GM23248 (cell line): ENCODE measurements around the gene FOXK1. TPM values are rescaled to one million over a fixed set of nuclear protein-coding genes. Genes with fewer than 3 reads are reported as not detected.

Experiments
- DNase-seq: peaks from one replicate; pipeline ENCODE4 v3.0.0-alpha.2; 2015
- H2AFZ ChIP-seq: fragments of 200-600 bp; sonication (generic); 2 replicates; pipeline ENCODE4 v1.6.1; 2016; ENCODE audit warnings: antibody characterized with exemption
- H3F3A ChIP-seq: fragments of 200-600 bp; sonication (generic); 2 replicates; pipeline ENCODE4 v1.6.1; 2016; ENCODE audit warnings: mild to moderate bottlenecking, antibody characterized with exemption, mixed run types; ENCODE audit not compliant: insufficient read depth
- H3K27ac ChIP-seq: fragments of 200-600 bp; sonication (generic); 2 replicates; pipeline ENCODE4 v1.5.1; 2016; ENCODE audit warnings: mild to moderate bottlenecking
- H3K27me3 ChIP-seq: fragments of 200-600 bp; sonication (generic); replicated peaks from 2 replicates; pipeline ENCODE4 v1.6.1; 2016; ENCODE audit warnings: mild to moderate bottlenecking; ENCODE audit not compliant: insufficient read depth
- H3K36me3 ChIP-seq: fragments of 200-600 bp; sonication (generic); 2 replicates; pipeline ENCODE4 v1.6.1; 2016; ENCODE audit warnings: low read depth, mild to moderate bottlenecking
- H3K4me1 ChIP-seq: fragments of 200-600 bp; sonication (generic); 2 replicates; pipeline ENCODE4 v1.6.1; 2016; ENCODE audit warnings: mild to moderate bottlenecking; ENCODE audit not compliant: insufficient read depth
- H3K4me2 ChIP-seq: fragments of 200-600 bp; sonication (generic); one replicate; pipeline ENCODE4 v1.6.1; 2016; ENCODE audit warnings: mild to moderate bottlenecking; ENCODE audit not compliant: unreplicated experiment
- H3K4me3 ChIP-seq: fragments of 200-600 bp; sonication (generic); 2 replicates; pipeline ENCODE4 v1.5.1; 2016; ENCODE audit warnings: mild to moderate bottlenecking
- H3K79me2 ChIP-seq: fragments of 200-600 bp; sonication (generic); 2 replicates; pipeline ENCODE4 v1.6.1; 2016; ENCODE audit warnings: mild to moderate bottlenecking; ENCODE audit not compliant: insufficient read depth
- H3K9ac ChIP-seq: fragments of 200-600 bp; sonication (generic); 2 replicates; pipeline ENCODE4 v1.6.1; 2016; ENCODE audit warnings: mild to moderate bottlenecking
- H3K9me2 ChIP-seq: fragments of 200-600 bp; sonication (generic); 2 replicates; pipeline ENCODE4 v1.6.1; 2016; ENCODE audit warnings: mixed run types, mild to moderate bottlenecking, moderate library complexity; ENCODE audit not compliant: insufficient read depth
- H3K9me3 ChIP-seq: fragments of 200-600 bp; sonication (generic); one replicate; pipeline ENCODE4 v1.6.1; 2017; ENCODE audit warnings: low read depth
- H4K20me1 ChIP-seq: fragments of 200-600 bp; sonication (generic); 2 replicates; pipeline ENCODE4 v1.6.0; 2016; ENCODE audit not compliant: insufficient read depth
- EZH2 ChIP-seq: fragments of 200-600 bp; sonication (generic); IDR thresholded peaks from 2 replicates; pipeline ENCODE4 v1.6.1; 2018; ENCODE audit warnings: antibody characterized with exemption, mild to moderate bottlenecking; ENCODE audit not compliant: insufficient read depth, poor library complexity, severe bottlenecking
- EZH2phosphoT487 ChIP-seq: fragments of 200-600 bp; sonication (generic); IDR thresholded peaks from 2 replicates; pipeline ENCODE4 v1.6.1; 2018; ENCODE audit warnings: antibody characterized with exemption, moderate library complexity, mild to moderate bottlenecking, low read depth; ENCODE audit not compliant: insufficient read depth
- WGBS, 2 experiments: methylation state at CpG; one replicate each; pipeline ENCODE4 v1.1.6; 2015 to 2017; ENCODE audit warnings: low lambda C conversion rate in 2 of 2, low coverage in 1 of 2; ENCODE audit errors: missing lambda C conversion rate in 2 of 2; 5-methylcytosine and 5-hydroxymethylcytosine counted together
- in situ Hi-C: fragments of 300-500 bp; cut with MboI; formaldehyde crosslinking; loops from 2 replicates; pipeline ENCODE4 v1.15.0; 2020
- polyA plus RNA-seq: library from polyadenylated mRNA; unstranded; fragments of >200 nt; fragmentation: Nextera tagmentation; extraction: Ambion mirVana; gene quantifications from 2 replicates; pipeline ENCODE4 v1.2.1, GENCODE V29; 2016
- total RNA-seq: library from RNA; depleted of rRNA; stranded (reverse); fragments of >200 nt; shearing (Covaris generic); gene quantifications from 2 replicates; pipeline ENCODE4 v1.2.3, GENCODE V29; 2014; rRNA removed

The FOXK1 gene
- total RNA-seq, result 16.4 and 21.4 TPM in 2 replicates
- 7.4 and 8.5 TPM in 2 replicates for polyA plus RNA-seq

DNA sequence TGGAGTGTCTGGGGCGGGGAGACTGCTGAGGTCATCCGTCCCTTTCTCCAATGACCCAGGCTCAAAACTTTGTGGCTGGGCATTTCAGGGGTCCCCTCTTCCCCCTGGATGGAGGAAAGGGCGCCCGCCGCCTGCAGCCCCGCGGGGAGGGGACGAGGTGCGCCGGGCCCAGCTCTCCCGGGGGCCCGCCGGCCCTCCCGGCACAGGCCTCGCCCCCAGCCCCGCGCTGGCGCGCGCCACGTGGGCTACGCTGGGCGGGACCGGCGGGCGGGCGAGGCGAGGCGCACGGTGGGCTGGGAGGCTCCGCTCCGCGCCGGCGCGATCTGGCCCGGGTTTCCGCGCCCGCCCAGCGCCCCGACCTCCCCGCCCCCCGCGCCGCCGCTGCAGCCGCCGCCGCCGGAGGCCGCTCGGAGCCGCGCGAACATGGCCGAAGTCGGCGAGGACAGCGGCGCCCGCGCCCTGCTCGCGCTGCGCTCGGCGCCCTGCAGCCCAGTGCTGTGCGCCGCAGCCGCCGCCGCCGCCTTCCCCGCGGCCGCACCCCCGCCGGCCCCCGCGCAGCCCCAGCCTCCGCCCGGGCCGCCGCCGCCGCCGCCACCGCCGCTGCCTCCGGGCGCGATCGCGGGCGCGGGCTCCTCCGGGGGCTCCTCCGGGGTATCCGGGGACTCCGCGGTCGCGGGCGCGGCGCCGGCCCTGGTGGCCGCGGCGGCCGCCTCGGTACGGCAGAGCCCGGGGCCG lies at the start of gene FOXK1:
Gene FOXK1 (plus strand): TSS at position 410 of the 735 bp plus-strand sequence. CDS start 14 bp downstream, at position 424.
- Histone ChIP-seq H3K9ac (peak within 1 kb of the TSS; percentile 98), H3K9me3 (no peaks in the 10 kb centered on the region), H3K4me2 (peak within 1 kb of the TSS; percentile 98), H3K4me1 (peaks cover 9% of the 10 kb centered on the region), H3F3A (peaks cover 17% of the 10 kb centered on the region), H3K36me3 (no peaks in the 10 kb centered on the region), H3K9me2 (no peaks in the 10 kb centered on the region), H3K79me2 (peaks cover 46% of the 10 kb centered on the region), H4K20me1 (no peaks in the 10 kb centered on the region), H3K27me3 (no peaks in the 10 kb centered on the region), H3K27ac (peak within 1 kb of the TSS; percentile 88), H2AFZ (peak within 1 kb of the TSS; percentile 79), H3K4me3 (peak within 1 kb of the TSS; percentile 87)
- DNase-seq, result peak; percentile 91
- in situ Hi-C loops, result no loop called here
- TF ChIP-seq EZH2 (no peak), EZH2phosphoT487 (no peak)
- 0 to 2% methylated on average over 23 to 35 of the region's 116 CpGs for WGBS, 2 experiments

DNA sequence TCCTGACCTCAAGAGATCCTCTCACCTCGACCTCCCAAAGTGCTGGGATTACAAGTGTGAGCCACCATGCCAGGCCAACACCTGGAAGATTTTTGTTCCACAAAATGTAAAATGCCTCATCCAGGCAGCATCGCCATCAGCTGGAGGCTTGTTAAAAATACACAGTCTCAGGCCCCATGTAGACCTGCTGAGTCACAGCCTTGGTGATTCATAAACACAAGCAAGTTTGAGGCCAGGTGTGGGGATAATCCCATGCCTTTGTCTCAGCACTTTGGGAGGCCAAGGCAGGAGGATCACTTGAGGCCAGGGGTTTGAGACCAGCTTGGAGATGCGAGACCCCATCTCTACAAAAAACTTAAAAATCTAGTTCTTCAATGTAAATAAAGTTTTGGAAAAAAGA lies 49.1 kb upstream of the FOXK1 start:
- Histone ChIP-seq H3K27ac (no peak overlapping the region), H2AFZ (no peak overlapping the region), H3K9me3 (no peaks in the 10 kb centered on the region), H3K4me3 (no peak overlapping the region), H3K79me2 (no peaks in the 10 kb centered on the region), H3K36me3 (no peaks in the 10 kb centered on the region), H3K9ac (no peak overlapping the region), H3K4me1 (peaks cover 14% of the 10 kb centered on the region; the same call in 1 of the 2 replicates), H3F3A (peaks cover 13% of the 10 kb centered on the region), H4K20me1 (no peaks in the 10 kb centered on the region), H3K4me2 (no peak overlapping the region), H3K27me3 (no peaks in the 10 kb centered on the region), H3K9me2 (no peaks in the 10 kb centered on the region)
- TF ChIP-seq EZH2phosphoT487, result no peak
- no peak for TF ChIP-seq EZH2
- in situ Hi-C loops, result no loop called here
- WGBS, 2 experiments, result 79 to 86% methylated on average over 3 of the region's 3 CpGs
- DNase-seq, result peak; percentile 79

- TF ChIP-seq EZH2, result no peak
- Histone ChIP-seq H3K79me2 (no peaks in the 10 kb centered on the region), H3K9ac (no peak overlapping the region), H3K4me2 (no peak overlapping the region), H3K27me3 (no peaks in the 10 kb centered on the region), H3K9me3 (no peaks in the 10 kb centered on the region), H3K4me3 (no peak overlapping the region), H3F3A (peaks cover 13% of the 10 kb centered on the region), H3K36me3 (no peaks in the 10 kb centered on the region), H4K20me1 (no peaks in the 10 kb centered on the region), H2AFZ (no peak overlapping the region), H3K27ac (no peak overlapping the region), H3K4me1 (peaks cover 14% of the 10 kb centered on the region; the same call in 1 of the 2 replicates), H3K9me2 (no peaks in the 10 kb centered on the region)
- DNase-seq, result peak; percentile 63
- in situ Hi-C loops, result no loop called here
- WGBS, 2 experiments, result 54 to 56% methylated on average over 4 of the region's 4 CpGs
These were observed 47.9 kb upstream of the FOXK1 start for GRCh38 chr7:4634166-4634565.

GRCh38 chr7:4638781-4639575 lies 43.1 kb upstream of the FOXK1 start:
- no peak overlapping the region for H3K27ac ChIP-seq
- 69 to 71% methylated on average over 17 of the region's 17 CpGs for WGBS, 2 experiments
- no peak overlapping the region for H2AFZ ChIP-seq
- H3K4me1 ChIP-seq, result no peaks in the 10 kb centered on the region
- DNase-seq, result no peak
- no peaks in the 10 kb centered on the region for H4K20me1 ChIP-seq
- H3K9ac ChIP-seq, result no peak overlapping the region
- no peaks in the 10 kb centered on the region for H3K27me3 ChIP-seq
- H3K4me2 ChIP-seq, result no peak overlapping the region
- no peaks in the 10 kb centered on the region for H3K9me2 ChIP-seq
- no peaks in the 10 kb centered on the region for H3K36me3 ChIP-seq
- TF ChIP-seq EZH2phosphoT487 (no peak), EZH2 (no peak)
- H3K9me3 ChIP-seq, result no peaks in the 10 kb centered on the region
- in situ Hi-C loops, result no loop called here
- no peak overlapping the region for H3K4me3 ChIP-seq
- H3K79me2 ChIP-seq, result no peaks in the 10 kb centered on the region
- no peaks in the 10 kb centered on the region for H3F3A ChIP-seq
